HG02623 (cell line): Measurements from ENCODE around the gene RND1.

Experiments used
- ATAC-seq: cut with Tn5 transposase; IDR thresholded peaks from one replicate; pipeline ENCODE4 v1.9.1; 2021; ENCODE audit warnings: moderate library complexity; ENCODE audit not compliant: unreplicated experiment

The RND1 gene

GRCh38 chr12:48828841-48829575, 36.7 kb downstream of the RND1 start:
- ATAC-seq, result no peak

DNA sequence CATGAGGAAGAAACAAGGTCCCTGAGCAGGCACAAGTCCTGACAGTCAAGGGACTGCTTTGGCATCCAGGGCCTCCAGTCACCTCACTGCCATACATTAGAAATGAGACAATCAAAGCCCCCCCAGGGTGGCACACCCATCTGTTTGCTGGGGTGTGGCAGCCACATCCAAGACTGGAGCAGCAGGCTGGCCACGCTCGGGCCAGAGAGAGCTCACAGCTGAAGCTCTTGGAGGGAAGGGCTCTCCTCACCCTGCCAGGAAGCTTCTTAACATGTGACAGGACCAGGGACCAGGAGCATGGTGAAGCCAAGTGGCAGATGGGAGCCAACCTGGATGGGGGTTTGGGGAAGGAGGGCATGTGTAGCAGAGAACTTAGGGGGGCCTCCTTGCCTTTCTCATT, 37.4 kb downstream of the RND1 start:
- no peak for ATAC-seq

- ATAC-seq, result no peak
Measured at GRCh38 chr12:48827513-48828096, 38.1 kb downstream of the RND1 start.

DNA sequence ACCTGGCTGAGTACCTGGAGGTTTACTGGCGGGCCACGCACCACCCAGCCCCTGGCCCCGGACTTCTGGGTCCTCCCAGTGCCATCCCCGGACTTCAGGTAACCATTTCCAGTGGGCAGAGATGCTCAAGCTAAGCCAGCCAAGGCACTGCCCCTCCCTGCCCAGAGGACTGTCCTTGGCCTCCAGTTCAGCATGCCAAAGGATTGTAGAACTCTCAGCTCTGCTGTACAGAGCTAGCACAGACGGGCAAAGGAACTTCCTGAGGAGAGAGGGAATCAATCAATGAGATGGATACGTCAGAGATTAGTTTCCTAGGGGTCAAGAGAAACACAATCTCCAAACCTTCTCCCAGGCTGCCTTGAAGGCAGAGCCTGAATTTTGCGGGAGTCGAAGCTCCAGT, 38.6 kb downstream of the RND1 start:
- no peak for ATAC-seq

DNA sequence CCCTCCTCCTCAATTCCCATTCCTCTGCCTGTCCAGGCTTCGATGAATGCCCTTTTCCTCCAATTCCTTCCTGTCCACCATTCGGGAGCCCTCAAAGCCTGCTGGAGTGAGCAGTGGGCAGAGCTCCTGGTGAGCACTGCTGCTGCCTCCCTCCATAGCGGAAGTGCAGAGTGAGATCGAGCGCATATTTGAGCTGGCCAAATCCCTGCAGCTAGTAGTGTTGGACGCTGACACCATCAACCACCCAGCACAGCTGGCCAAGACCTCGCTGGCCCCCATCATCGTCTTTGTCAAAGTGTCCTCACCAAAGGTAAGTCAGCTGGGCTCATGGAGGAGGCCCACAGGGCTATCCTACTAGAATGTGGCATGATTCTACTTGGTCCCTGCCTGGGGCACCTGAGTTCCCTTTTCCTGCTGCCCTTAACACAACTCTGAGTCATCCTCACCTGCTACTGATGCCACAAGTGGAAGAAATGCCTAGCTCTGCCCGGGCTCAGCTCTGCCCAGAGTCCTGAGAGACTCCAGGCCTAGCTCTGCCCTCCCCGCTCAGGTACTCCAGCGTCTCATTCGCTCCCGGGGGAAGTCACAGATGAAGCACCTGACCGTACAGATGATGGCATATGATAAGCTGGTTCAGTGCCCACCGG, 39.3 kb downstream of the RND1 start:
- no peak for ATAC-seq

- ATAC-seq, result no peak
Measured at GRCh38 chr12:48824905-48825304, 40.8 kb downstream of the RND1 start.

DNA sequence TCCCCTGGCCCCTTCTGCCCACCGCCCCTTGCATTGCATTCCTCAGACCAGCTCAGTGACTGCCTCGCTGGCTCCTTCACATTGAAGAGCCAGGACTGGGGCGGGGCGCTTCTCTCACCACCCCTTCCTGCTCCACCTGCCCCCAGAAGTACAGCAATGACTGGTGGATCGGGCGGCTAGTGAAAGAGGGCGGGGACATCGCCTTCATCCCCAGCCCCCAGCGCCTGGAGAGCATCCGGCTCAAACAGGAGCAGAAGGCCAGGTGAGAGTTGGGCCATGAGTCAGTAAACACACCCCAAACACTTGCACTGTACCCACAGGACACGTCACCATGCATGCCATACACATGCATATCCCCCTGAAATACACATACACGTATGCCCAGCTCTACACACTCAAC, 41.6 kb downstream of the RND1 start:
- ATAC-seq, result no peak

DNA sequence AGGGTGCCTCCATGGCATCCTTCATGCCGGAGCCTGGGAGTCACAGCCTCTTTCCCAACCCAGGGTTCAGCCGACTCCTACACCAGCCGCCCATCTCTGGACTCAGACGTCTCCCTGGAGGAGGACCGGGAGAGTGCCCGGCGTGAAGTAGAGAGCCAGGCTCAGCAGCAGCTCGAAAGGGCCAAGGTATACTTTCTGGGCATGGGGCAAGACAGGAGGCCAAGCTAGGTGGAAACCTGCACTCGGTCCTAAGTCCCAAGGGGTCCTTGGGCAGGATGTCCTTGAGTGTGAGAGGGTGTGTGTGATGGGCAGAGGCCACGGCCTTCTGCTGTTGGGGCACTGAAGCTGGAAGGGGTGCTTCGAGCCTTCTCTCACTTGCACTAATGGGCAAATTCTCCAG, 42.4 kb downstream of the RND1 start:
- ATAC-seq, result no peak

DNA sequence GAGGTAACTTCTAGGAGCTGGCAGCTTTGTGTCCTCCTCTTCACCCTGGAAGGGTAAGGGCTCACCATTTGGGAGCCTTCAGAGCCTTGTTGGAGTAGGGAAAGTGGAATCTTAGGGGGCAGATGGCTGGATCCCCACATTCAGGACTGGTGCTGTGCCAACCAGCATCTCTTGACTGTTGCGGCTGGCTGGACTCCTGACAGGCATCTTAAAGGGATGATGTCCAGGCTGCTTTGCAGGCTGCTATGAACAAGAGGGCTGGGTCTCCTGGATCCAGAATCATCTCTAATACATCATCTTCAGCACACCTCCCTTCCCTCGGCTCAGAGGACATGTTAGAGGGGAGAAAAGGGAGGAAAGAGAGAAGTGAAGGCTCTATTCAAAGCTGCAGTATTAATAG, 43.0 kb downstream of the RND1 start:
- no peak for ATAC-seq

DNA sequence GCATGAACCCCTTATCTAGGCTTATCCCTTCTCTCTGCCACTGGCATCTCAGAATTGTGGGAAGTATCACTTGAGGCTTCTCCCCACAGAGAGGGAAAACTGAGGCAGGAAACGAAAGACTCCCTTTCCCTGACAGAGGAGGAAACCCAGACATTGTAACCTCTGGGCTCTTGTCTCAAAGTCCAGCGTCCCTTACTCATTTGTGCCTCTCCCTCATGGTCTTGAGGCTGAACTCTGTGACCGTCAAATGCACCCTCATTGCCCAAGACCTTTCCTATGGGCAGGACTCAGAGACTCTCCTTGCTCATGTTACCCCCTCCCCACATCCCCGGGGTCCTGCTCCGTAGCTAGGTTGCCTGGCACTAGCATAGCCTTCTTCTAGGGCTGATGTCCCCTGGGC, 43.5 kb downstream of the RND1 start:
- ATAC-seq, result no peak

DNA sequence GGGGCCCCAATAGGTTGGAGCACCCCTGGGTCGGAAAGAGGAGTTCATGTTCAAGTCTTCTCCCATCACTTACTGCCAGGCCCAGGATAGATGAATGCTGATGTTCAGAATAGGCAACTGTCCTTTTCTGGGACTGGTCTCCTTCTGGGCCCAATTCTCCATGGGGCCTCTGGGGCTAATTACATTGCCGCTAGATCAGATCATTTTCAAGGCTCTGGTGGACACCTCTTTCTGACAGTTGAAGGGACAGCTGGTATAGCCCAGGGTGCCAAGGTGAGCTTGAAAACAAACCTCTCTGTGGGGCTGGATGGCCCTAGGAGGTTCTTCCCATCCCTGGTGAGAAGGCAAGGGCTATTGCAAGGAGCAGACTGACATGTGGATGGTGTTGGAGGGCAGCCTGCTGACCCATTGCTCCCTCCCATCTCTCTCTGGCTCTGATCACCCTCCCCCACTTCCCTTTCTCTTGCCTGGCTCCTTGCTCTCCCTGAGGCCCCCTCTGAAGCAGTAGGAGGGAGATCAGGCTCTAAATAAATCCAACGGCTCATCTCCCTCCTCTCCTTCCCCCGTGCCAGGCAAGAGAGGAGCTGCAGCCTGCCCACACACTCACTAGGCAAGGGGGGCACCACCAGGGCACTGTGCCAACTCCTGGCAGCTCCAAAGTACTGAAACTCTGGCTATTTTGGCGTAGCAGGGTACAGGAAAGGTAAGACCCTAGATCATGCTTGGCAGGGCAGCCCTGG, 45.5 kb downstream of the RND1 start:
- ATAC-seq, result no peak

DNA sequence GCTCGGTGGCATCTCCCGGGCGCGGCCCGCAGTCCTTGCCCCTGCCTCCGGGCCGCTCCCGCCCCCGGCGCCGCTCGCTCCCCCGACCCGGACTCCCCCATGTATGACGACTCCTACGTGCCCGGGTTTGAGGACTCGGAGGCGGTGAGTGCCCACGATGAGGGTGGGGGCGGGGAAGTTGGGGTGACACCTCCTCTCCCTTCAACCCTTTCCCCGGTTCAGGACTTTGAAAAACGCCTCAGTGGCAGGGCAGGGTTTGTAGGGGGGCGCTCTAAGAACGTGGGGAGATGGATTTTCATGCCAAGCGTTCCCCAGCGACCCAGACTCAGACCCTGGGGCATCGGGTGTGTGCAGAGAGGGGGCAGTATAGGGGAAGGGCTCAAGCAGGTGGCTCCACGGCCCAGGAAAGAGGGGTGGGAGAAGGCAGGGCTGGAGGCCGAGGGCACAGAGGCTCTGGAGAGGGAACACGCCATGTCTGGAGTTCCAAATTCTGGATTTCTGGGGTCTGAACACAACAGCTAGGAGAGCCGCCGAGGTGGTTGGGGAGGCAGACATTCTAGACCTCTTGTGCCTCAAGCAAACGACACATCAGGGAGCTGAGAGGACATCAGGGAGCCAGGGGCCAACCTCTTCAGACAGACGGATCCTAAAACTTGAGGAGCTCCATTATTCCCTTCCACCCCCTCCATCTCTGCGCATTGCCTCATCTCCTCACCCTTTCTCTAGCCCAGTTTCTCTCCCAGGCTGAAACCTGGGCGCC, 46.7 kb downstream of the RND1 start:
- no peak for ATAC-seq

GRCh38 chr12:48817873-48818830, 47.5 kb downstream of the RND1 start, which contains the start of gene CACNB3:
TSS of gene CACNB3 (plus strand) at chr12:48818496. CDS start at chr12:48818930, 434 bp downstream.
- ATAC-seq, result no peak

DNA sequence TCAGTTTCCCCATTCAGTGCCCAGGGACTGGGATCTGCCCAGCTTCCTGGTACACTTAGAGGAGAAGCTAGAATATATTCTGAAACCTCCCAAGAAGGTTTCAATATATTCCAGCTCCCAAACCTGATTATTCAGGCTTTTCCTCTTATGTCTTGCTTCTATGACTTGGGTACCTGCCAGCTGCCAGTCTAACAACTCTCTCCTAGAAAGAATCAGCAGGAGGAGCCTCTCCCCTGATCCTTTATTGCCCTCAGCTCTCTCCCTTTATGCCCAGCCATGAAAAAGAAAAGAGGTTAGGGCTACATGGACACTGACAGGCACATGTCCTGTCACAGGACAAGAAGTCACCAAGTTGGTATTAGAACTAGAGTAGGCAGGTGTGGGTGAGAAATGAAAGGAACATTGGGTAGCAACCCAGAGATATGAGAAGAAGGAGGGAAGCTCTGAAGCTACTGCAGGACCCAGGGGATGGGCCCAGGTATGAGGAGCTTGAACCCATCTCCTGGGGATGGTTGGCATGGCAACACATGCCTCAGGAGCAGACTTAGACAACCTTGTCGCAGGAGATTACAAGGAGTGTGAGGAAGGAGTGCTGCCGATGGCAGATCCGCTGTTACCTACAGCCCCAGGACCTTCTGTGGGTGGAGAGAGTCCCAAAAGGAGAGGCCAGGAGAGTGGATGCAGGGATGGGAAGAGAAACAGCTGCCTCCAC, 49.4 kb downstream of the RND1 start:
- no peak for ATAC-seq

DNA sequence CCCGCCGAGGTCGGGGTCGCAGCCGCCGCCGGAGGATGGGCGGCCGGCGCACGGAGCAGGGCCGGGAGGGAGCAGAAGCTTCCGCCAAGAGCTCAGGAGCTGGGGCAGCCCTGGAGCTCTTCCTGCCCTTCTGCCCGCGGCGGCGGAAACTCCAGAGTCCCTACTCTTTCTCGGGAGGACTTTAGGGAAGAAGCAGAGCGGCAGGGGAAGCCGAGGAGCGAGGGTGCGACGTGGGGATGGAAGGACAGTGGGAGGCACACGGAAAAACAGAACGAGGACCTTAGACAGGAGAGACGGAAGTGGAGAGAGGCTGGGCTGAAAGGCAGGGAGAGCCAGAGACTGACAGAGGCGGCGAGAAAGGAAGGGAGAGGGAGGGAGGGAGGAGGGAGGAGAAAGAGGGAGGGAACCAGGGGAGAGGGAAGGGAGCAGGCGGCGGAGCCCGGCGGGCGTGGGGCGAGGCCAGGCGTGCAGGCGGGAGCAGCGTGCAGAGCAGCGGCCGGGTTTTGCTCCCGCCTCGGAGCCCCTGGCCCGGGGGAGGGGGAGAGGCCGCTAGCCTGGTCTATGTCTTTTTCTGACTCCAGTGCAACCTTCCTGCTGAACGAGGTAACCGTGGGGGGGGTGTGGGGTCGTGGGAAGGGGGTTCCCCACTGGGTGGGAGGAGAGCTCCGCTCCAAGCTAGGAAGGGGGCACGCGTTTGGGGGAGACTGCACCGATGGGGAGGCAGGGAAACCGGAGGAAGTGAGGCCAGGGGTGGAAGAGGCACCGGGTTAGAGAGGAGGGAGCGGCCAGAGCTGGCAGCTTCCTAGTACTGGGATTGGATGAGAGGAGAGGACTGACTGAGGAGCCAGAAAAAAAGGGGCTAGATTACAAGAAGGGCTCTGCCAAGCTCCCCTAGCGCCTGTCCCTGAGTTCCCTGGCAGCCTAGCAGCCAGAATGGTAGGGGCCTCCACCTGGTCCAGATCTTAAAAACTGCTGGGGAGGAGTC, 50.3 kb downstream of the RND1 start:
- ATAC-seq, result peak; percentile 16

DNA sequence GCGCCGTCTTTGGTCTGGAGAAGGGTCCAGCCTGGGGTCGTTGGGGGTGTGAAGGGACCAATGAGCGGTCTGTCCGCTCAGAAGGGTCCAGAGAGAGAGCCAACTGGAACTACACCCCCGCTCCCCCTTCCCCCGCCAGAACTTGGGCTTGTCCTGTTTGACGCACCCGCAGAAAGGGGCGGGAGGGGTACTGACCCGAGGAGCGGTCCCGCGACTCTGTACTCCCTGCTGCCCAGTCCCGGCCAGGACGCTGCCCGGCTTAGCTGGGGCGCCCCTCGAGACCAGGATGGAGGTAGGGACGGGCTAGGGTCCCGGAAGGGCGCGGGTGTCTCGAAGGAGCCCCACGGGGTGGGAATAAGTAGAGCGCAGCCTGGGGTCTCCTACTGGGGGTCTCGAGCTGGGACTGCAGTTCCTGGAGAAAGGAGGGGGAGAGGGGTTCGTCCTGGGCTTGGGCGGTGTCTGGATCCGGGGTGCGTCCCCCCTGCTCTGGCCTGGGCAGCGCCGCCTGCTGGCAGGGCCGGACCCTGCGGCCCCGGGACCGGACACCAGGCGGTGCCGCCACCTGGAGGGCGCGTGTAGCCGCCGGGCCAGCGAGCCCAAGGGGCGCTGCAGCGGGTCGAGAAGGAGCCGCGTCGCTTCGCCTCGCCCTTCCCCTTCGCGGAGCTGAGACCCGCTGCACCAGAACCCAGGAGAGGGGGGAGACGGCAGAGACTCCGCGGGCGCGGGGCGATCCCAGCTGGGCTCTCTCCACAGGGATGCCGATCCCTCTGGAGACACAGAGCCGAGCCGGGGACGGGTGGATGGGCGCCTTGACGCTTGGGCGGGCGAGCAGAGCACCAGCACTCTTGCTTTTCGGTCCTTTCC, 51.2 kb downstream of the RND1 start:
- peak; percentile 60 for ATAC-seq
